ENCODE data around the gene CIB2.

The CIB2 gene

GRCh38 chr15:78073046-78073787 lies 58.0 kb downstream of the CIB2 start:
- no peak overlapping the region for H3K27ac ChIP-seq (ENCODE audit: low read depth, low read length)
- H3K36me3 ChIP-seq (ENCODE audit: control insufficient read depth, low read length), result no peaks in the 10 kb centered on the region
- no peaks in the 10 kb centered on the region for H3K9me3 ChIP-seq (ENCODE audit: control insufficient read depth, insufficient read depth, low read length)
- H3K4me2 ChIP-seq (ENCODE audit: low read length), result no peak overlapping the region
- H4K20me1 ChIP-seq (ENCODE audit: control insufficient read depth, insufficient read depth, low read depth, low read length), result no peaks in the 10 kb centered on the region
- H3F3A ChIP-seq (ENCODE audit: control insufficient read depth, insufficient read depth), result peaks cover 4% of the 10 kb centered on the region; the same call in 1 of the 2 replicates
- no peak overlapping the region for H3K4me3 ChIP-seq (ENCODE audit: low read length)
- H3K79me2 ChIP-seq (ENCODE audit: control insufficient read depth, low read length), result peaks cover 70% of the 10 kb centered on the region
- peaks cover 44% of the 10 kb centered on the region for H3K4me1 ChIP-seq (ENCODE audit: control insufficient read depth, low read length)
- no peak for TF ChIP-seq CTCF (IDR thresholded peaks at IDR 0.05; ENCODE audit: low read depth, low read length, poor library complexity, severe bottlenecking)
- TF ChIP-seq EZH2phosphoT487 (IDR thresholded peaks at IDR 0.05; ENCODE audit: borderline replicate concordance, low read length), result no peak
- no peaks in the 10 kb centered on the region for H3K27me3 ChIP-seq (ENCODE audit: control insufficient read depth, low read length)
- no peaks in the 10 kb centered on the region for H3K9me2 ChIP-seq (replicated peaks; ENCODE audit: control insufficient read depth, low read length)

- Histone ChIP-seq H3K27me3 (ENCODE audit: control insufficient read depth, low read length) (no peaks in the 10 kb centered on the region), H3F3A (ENCODE audit: control insufficient read depth, insufficient read depth) (peaks cover 4% of the 10 kb centered on the region; the same call in 1 of the 2 replicates), H3K4me1 (ENCODE audit: control insufficient read depth, low read length) (peaks cover 48% of the 10 kb centered on the region), H3K79me2 (ENCODE audit: control insufficient read depth, low read length) (peaks cover 79% of the 10 kb centered on the region), H3K9me3 (ENCODE audit: control insufficient read depth, insufficient read depth, low read length) (no peaks in the 10 kb centered on the region), H3K27ac (ENCODE audit: low read depth, low read length) (no peak overlapping the region), H3K4me2 (ENCODE audit: low read length) (no peak overlapping the region), H3K9me2 (replicated peaks; ENCODE audit: control insufficient read depth, low read length) (no peaks in the 10 kb centered on the region), H4K20me1 (ENCODE audit: control insufficient read depth, insufficient read depth, low read depth, low read length) (no peaks in the 10 kb centered on the region), H3K36me3 (ENCODE audit: control insufficient read depth, low read length) (no peaks in the 10 kb centered on the region), H3K4me3 (ENCODE audit: low read length) (no peak overlapping the region)
- TF ChIP-seq CTCF (IDR thresholded peaks at IDR 0.05; ENCODE audit: low read depth, low read length, poor library complexity, severe bottlenecking) (no peak), EZH2phosphoT487 (IDR thresholded peaks at IDR 0.05; ENCODE audit: borderline replicate concordance, low read length) (no peak)
These were observed 59.0 kb downstream of the CIB2 start for GRCh38 chr15:78072080-78072892.

GRCh38 chr15:78071383-78071782 lies 59.9 kb downstream of the CIB2 start:
- no peaks in the 10 kb centered on the region for H3K36me3 ChIP-seq (ENCODE audit: control insufficient read depth, low read length)
- no peaks in the 10 kb centered on the region for H3K27me3 ChIP-seq (ENCODE audit: control insufficient read depth, low read length)
- H3K4me2 ChIP-seq (ENCODE audit: low read length), result no peak overlapping the region
- H3K79me2 ChIP-seq (ENCODE audit: control insufficient read depth, low read length), result peaks cover 79% of the 10 kb centered on the region
- no peak overlapping the region for H3K27ac ChIP-seq (ENCODE audit: low read depth, low read length)
- no peak overlapping the region for H3K4me3 ChIP-seq (ENCODE audit: low read length)
- no peaks in the 10 kb centered on the region for H3K9me2 ChIP-seq (replicated peaks; ENCODE audit: control insufficient read depth, low read length)
- H3K4me1 ChIP-seq (ENCODE audit: control insufficient read depth, low read length), result peaks cover 49% of the 10 kb centered on the region
- TF ChIP-seq CTCF (IDR thresholded peaks at IDR 0.05; ENCODE audit: low read depth, low read length, poor library complexity, severe bottlenecking) (no peak), EZH2phosphoT487 (IDR thresholded peaks at IDR 0.05; ENCODE audit: borderline replicate concordance, low read length) (no peak)
- H3K9me3 ChIP-seq (ENCODE audit: control insufficient read depth, insufficient read depth, low read length), result no peaks in the 10 kb centered on the region
- no peaks in the 10 kb centered on the region for H4K20me1 ChIP-seq (ENCODE audit: control insufficient read depth, insufficient read depth, low read depth, low read length)
- H3F3A ChIP-seq (ENCODE audit: control insufficient read depth, insufficient read depth), result peaks cover 4% of the 10 kb centered on the region; the same call in 1 of the 2 replicates

All from DOHH2 (cell line).